CD4-positive, alpha-beta memory T cell (primary cell): ENCODE data around the gene SMC5. TPM values are rescaled to one million over a fixed set of nuclear protein-coding genes. Genes with fewer than 3 reads are reported as not detected.

Experiments used
- CTCF ChIA-PET: fragments of 350-600 bp; sonication (Branson Sonifier 250); formaldehyde crosslinking; loops from one replicate; lab custom pipeline; 2021; ENCODE audit warnings: inconsistent platforms; ENCODE audit not compliant: partially characterized antibody; lab: Charles Lee
- POLR2A ChIA-PET: fragments of 350-600 bp; sonication (Branson Sonifier 250); formaldehyde crosslinking; loops from one replicate; lab custom pipeline; 2021; ENCODE audit not compliant: partially characterized antibody; lab: Charles Lee
- DNase-seq, 5 donors: peaks; one replicate each; pipeline versions ENCODE4 v3.0.0 to v3.0.0-alpha.2; 2020 to 2022; ENCODE audit warnings: mixed read lengths in 1 of 5
- H3K27ac ChIP-seq: one replicate; pipeline ENCODE4 v1.7.0; 2013; ENCODE audit warnings: low read depth, low read length
- H3K27me3 ChIP-seq: 2 replicates; pipeline ENCODE4 v1.7.0; 2013; ENCODE audit warnings: mild to moderate bottlenecking, low read length, moderate library complexity; ENCODE audit not compliant: insufficient read depth
- H3K36me3 ChIP-seq: 2 replicates; pipeline ENCODE4 v1.7.0; 2013; ENCODE audit warnings: mild to moderate bottlenecking, low read length, moderate library complexity; ENCODE audit not compliant: insufficient read depth
- H3K4me1 ChIP-seq: 2 replicates; pipeline ENCODE4 v1.7.0; 2013; ENCODE audit warnings: mild to moderate bottlenecking, low read length, moderate library complexity; ENCODE audit not compliant: insufficient read depth
- H3K4me3 ChIP-seq, 2 donors: one replicate each; pipeline ENCODE4 v1.7.0; 2013; ENCODE audit warnings: low read length in 2 of 2, mild to moderate bottlenecking in 1 of 2
- H3K9me3 ChIP-seq, 2 donors: one replicate each; pipeline ENCODE4 v1.7.0; 2013; ENCODE audit warnings: low read length in 2 of 2, control low read depth in 1 of 2; ENCODE audit not compliant: control insufficient read depth in 1 of 2
- H3K27ac Mint-ChIP-seq, 7 donors: one replicate each; pipeline ENCODE4 v1.8.0; 2020 to 2021; ENCODE audit warnings: mixed read lengths in 7 of 7, mild to moderate bottlenecking in 6 of 7, inconsistent platforms in 3 of 7, moderate library complexity in 3 of 7
- H3K27me3 Mint-ChIP-seq, 2 donors: one replicate each; pipeline ENCODE4 v1.8.0; 2020 to 2021; ENCODE audit warnings: mixed read lengths in 2 of 2
- H3K36me3 Mint-ChIP-seq, 2 donors: one replicate each; pipeline ENCODE4 v1.8.0; 2020 to 2021; ENCODE audit warnings: mixed read lengths in 2 of 2, inconsistent platforms in 1 of 2, mild to moderate bottlenecking in 1 of 2
- H3K4me1 Mint-ChIP-seq, 4 donors: one replicate each; pipeline ENCODE4 v1.8.0; 2020 to 2021; ENCODE audit warnings: mixed read lengths in 4 of 4, mild to moderate bottlenecking in 1 of 4
- H3K4me3 Mint-ChIP-seq, 8 donors: one replicate each; pipeline ENCODE4 v1.8.0; 2020 to 2021; ENCODE audit warnings: mixed read lengths in 8 of 8, mild to moderate bottlenecking in 7 of 8, moderate library complexity in 6 of 8, inconsistent platforms in 3 of 8
- H3K9me3 Mint-ChIP-seq, 8 donors: one replicate each; pipeline ENCODE4 v1.8.0; 2020 to 2021; ENCODE audit warnings: mixed read lengths in 8 of 8, mild to moderate bottlenecking in 5 of 8, inconsistent platforms in 3 of 8, moderate library complexity in 1 of 8
- intact Hi-C: fragments of 100-400 bp; cut with micrococcal nuclease; formaldehyde crosslinking; loops from one replicate; pipeline ENCODE4 v1.15.1; 2023
- polyA plus RNA-seq, 2 donors: library from polyadenylated mRNA; unstranded; fragments of 300-500 nt; fragmentation: Illumina TruSeq; gene quantifications; one replicate each; pipeline ENCODE4 v1.2.3, GENCODE V29; 2021
- total RNA-seq, 2 experiments: library from RNA; stranded (reverse); gene quantifications; one replicate each; pipeline ENCODE4 v1.2.3, GENCODE V29; 2021

Gene SMC5
- total and polyA plus RNA-seq, 4 experiments from 2014 or later = 11.8 to 48.3 (median 34.3) TPM

- Histone ChIP-seq H3K27ac (no peak overlapping the region), H3K4me3 (no peak overlapping the region), H3K9me3 (no peaks in the 10 kb centered on the region), H3K4me1 (peaks cover 51% of the 10 kb centered on the region), H3K27me3 (no peaks in the 10 kb centered on the region), H3K36me3 (peaks cover 8% of the 10 kb centered on the region)
- intact Hi-C loops = no loop called here
- Mint-ChIP-seq H3K27ac (peak overlapping the region in 3 of 7 donors; percentile 58 to 78 (median 66)), H3K27me3 (no peaks in the 10 kb centered on the region), H3K4me1 (peaks cover 43 to 66% (median 58%) of the 10 kb centered on the region in 4 donors), H3K4me3 (peak overlapping the region in 2 of 8 donors; percentile 50 to 56), H3K36me3 (peaks cover 28 to 40% of the 10 kb centered on the region in 2 donors), H3K9me3 (no peaks in the 10 kb centered on the region)
- DNase-seq = no peak
- CTCF ChIA-PET = interaction anchor here (0.7 to 1.2 kb wide), 2 partner anchors 10 to 23 kb away, joined by 3 to 4 read pairs; no protein-coding TSS in a partner anchor
- POLR2A ChIA-PET = interaction anchor here (1.6 to 4.3 kb wide), 2 partner anchors 26 to 31 kb away, joined by 4 to 28 read pairs; partner anchors contain the start of gene KLF9
Observed at GRCh38 chr9:70389188-70389587, 130.4 kb downstream of the SMC5 start.

GRCh38 chr9:70389621-70390266 is 131.0 kb downstream of the SMC5 start:
- Mint-ChIP-seq H3K27me3 (no peaks in the 10 kb centered on the region), H3K27ac (peak overlapping the region in 3 of 7 donors; percentile 58 to 78 (median 66)), H3K9me3 (no peaks in the 10 kb centered on the region), H3K4me3 (peak overlapping the region in 3 of 8 donors; percentile 50 to 65 (median 56)), H3K36me3 (peaks cover 23 to 35% of the 10 kb centered on the region in 2 donors), H3K4me1 (peaks cover 44 to 72% (median 63%) of the 10 kb centered on the region in 4 donors)
- Histone ChIP-seq H3K27ac (no peak overlapping the region), H3K4me3 (no peak overlapping the region), H3K4me1 (peaks cover 57% of the 10 kb centered on the region), H3K27me3 (no peaks in the 10 kb centered on the region), H3K9me3 (no peaks in the 10 kb centered on the region), H3K36me3 (peaks cover 8% of the 10 kb centered on the region)
- ChIA-PET CTCF (interaction anchor here (0.7 to 5.1 kb wide), 7 partner anchors 10 to 95 kb away, joined by 3 to 37 read pairs (median 4); no protein-coding TSS in a partner anchor), POLR2A (interaction anchor here (1.5 to 4.3 kb wide), 6 partner anchors 14 to 30 kb away, joined by 4 to 28 read pairs (median 6); partner anchors contain the start of gene KLF9)
- intact Hi-C loops = no loop called here
- DNase-seq = no peak

GRCh38 chr9:70390933-70391341 is 132.2 kb downstream of the SMC5 start:
- ChIA-PET CTCF (interaction anchor here (0.9 to 5.1 kb wide), 11 partner anchors 11 to 216 kb away, joined by 3 to 37 read pairs (median 4); partner anchors contain the start of gene KLF9), POLR2A (interaction anchor here (1.0 to 4.3 kb wide), 6 partner anchors 13 to 173 kb away, joined by 3 to 28 read pairs (median 6); partner anchors contain the start of gene KLF9)
- H3K27me3 ChIP-seq = no peaks in the 10 kb centered on the region
- intact Hi-C loops = no loop called here
- no peak for DNase-seq
- peak overlapping the region in 6 of 8 donors; percentile 9 to 80 (median 64) for H3K4me3 Mint-ChIP-seq
- H3K27me3 Mint-ChIP-seq = no peaks in the 10 kb centered on the region
- H3K4me3 ChIP-seq = no peak overlapping the region
- H3K36me3 Mint-ChIP-seq = peaks cover 20 to 27% of the 10 kb centered on the region in 2 donors
- no peaks in the 10 kb centered on the region for H3K9me3 Mint-ChIP-seq
- no peaks in the 10 kb centered on the region for H3K9me3 ChIP-seq
- H3K36me3 ChIP-seq = peaks cover 8% of the 10 kb centered on the region
- peaks cover 48 to 78% (median 67%) of the 10 kb centered on the region in 4 donors for H3K4me1 Mint-ChIP-seq
- peaks cover 62% of the 10 kb centered on the region for H3K4me1 ChIP-seq
- H3K27ac ChIP-seq = no peak overlapping the region
- peak overlapping the region in 4 of 7 donors; percentile 7 to 41 (median 29) for H3K27ac Mint-ChIP-seq

- peaks cover 74% of the 10 kb centered on the region for H3K4me1 ChIP-seq
- H3K27me3 Mint-ChIP-seq = no peaks in the 10 kb centered on the region
- POLR2A ChIA-PET = interaction anchor here (2.3 to 4.3 kb wide), 4 partner anchors 18 to 28 kb away, joined by 8 to 28 read pairs (median 11); partner anchors contain the start of gene KLF9
- no peak for DNase-seq
- intact Hi-C loops = no loop called here
- peaks cover 53 to 88% (median 74%) of the 10 kb centered on the region in 4 donors for H3K4me1 Mint-ChIP-seq
- H3K27ac Mint-ChIP-seq = peak overlapping the region in 2 of 7 donors; percentile 17 to 31
- H3K9me3 Mint-ChIP-seq = no peaks in the 10 kb centered on the region
- CTCF ChIA-PET = interaction anchor here (0.8 to 5.1 kb wide), 5 partner anchors 10 to 210 kb away, joined by 3 to 37 read pairs (median 5); no protein-coding TSS in a partner anchor
- peak overlapping the region in 2 of 8 donors; percentile 11 to 31 for H3K4me3 Mint-ChIP-seq
- H3K27ac ChIP-seq = no peak overlapping the region
- no peaks in the 10 kb centered on the region for H3K27me3 ChIP-seq
- no peaks in the 10 kb centered on the region for H3K9me3 ChIP-seq
- no peak overlapping the region for H3K4me3 ChIP-seq
- H3K36me3 Mint-ChIP-seq = peaks cover 8 to 14% of the 10 kb centered on the region in 2 donors
- no peaks in the 10 kb centered on the region for H3K36me3 ChIP-seq
Observed at GRCh38 chr9:70392189-70392588, 133.4 kb downstream of the SMC5 start.

GRCh38 chr9:70392850-70393249 is 134.1 kb downstream of the SMC5 start:
- H3K36me3 Mint-ChIP-seq = peaks cover 1 to 9% of the 10 kb centered on the region in 2 donors
- H3K4me1 Mint-ChIP-seq = peaks cover 55 to 89% (median 75%) of the 10 kb centered on the region in 4 donors
- no peaks in the 10 kb centered on the region for H3K27me3 Mint-ChIP-seq
- H3K4me3 ChIP-seq = no peak overlapping the region
- ChIA-PET CTCF (interaction anchor here (0.9 to 5.1 kb wide), 7 partner anchors 9 to 210 kb away, joined by 3 to 37 read pairs (median 3); no protein-coding TSS in a partner anchor), POLR2A (interaction anchor here (1.8 to 3.4 kb wide), 3 partner anchors 18 to 22 kb away, joined by 8 to 10 read pairs (median 9); partner anchors contain the start of gene KLF9)
- H3K4me1 ChIP-seq = peaks cover 80% of the 10 kb centered on the region
- peak overlapping the region in 1 of 7 donors; percentile 31 for H3K27ac Mint-ChIP-seq
- H3K36me3 ChIP-seq = no peaks in the 10 kb centered on the region
- H3K9me3 Mint-ChIP-seq = no peaks in the 10 kb centered on the region
- no peak for DNase-seq
- peak overlapping the region in 2 of 8 donors; percentile 13 to 41 for H3K4me3 Mint-ChIP-seq
- H3K9me3 ChIP-seq = no peaks in the 10 kb centered on the region
- no peaks in the 10 kb centered on the region for H3K27me3 ChIP-seq
- H3K27ac ChIP-seq = no peak overlapping the region
- intact Hi-C loops = no loop called here

- Mint-ChIP-seq H3K9me3 (no peaks in the 10 kb centered on the region), H3K27ac (peak overlapping the region in 2 of 7 donors; percentile 58 to 63), H3K36me3 (no peaks in the 10 kb centered on the region), H3K27me3 (no peaks in the 10 kb centered on the region), H3K4me1 (peaks cover 65 to 90% (median 77%) of the 10 kb centered on the region in 4 donors), H3K4me3 (no peak overlapping the region)
- Histone ChIP-seq H3K27me3 (no peaks in the 10 kb centered on the region), H3K27ac (no peak overlapping the region), H3K9me3 (no peaks in the 10 kb centered on the region), H3K4me3 (no peak overlapping the region), H3K36me3 (no peaks in the 10 kb centered on the region), H3K4me1 (peaks cover 93% of the 10 kb centered on the region)
- ChIA-PET CTCF (interaction anchor here (0.8 kb wide), 1 partner anchor 15 kb away, joined by 3 read pairs; no protein-coding TSS in a partner anchor), POLR2A (interaction anchor here (2.1 kb wide), 1 partner anchor 23 kb away, joined by 7 read pairs; no protein-coding TSS in a partner anchor)
- DNase-seq = no peak
- intact Hi-C loops = loop anchor here (5.0 kb wide), 2 partner anchors 43 to 87 kb away; no protein-coding TSS in a partner anchor
Observed at GRCh38 chr9:70395652-70396051, 136.9 kb downstream of the SMC5 start.
